GM23248 (cell line): Measurements from ENCODE around the gene CCDC121. TPM values are rescaled to one million over a fixed set of nuclear protein-coding genes. Genes with fewer than 3 reads are reported as not detected.
A peak's percentile ranks its signal among the peaks of the same experiment; 100 is the strongest.
"Not testable (repeated sequence)": the region's sequence is repeated elsewhere in the genome, so short reads cannot be mapped to it uniquely, and the experiment has no call there.

Source experiments
- DNase-seq: peaks from one replicate; pipeline ENCODE4 v3.0.0-alpha.2; 2015
- H2AFZ ChIP-seq: fragments of 200-600 bp; sonication (generic); 2 replicates; pipeline ENCODE4 v1.6.1; 2016; ENCODE audit warnings: antibody characterized with exemption
- H3F3A ChIP-seq: fragments of 200-600 bp; sonication (generic); 2 replicates; pipeline ENCODE4 v1.6.1; 2016; ENCODE audit warnings: mild to moderate bottlenecking, antibody characterized with exemption, mixed run types; ENCODE audit not compliant: insufficient read depth
- H3K27ac ChIP-seq: fragments of 200-600 bp; sonication (generic); 2 replicates; pipeline ENCODE4 v1.5.1; 2016; ENCODE audit warnings: mild to moderate bottlenecking
- H3K27me3 ChIP-seq: fragments of 200-600 bp; sonication (generic); replicated peaks from 2 replicates; pipeline ENCODE4 v1.6.1; 2016; ENCODE audit warnings: mild to moderate bottlenecking; ENCODE audit not compliant: insufficient read depth
- H3K36me3 ChIP-seq: fragments of 200-600 bp; sonication (generic); 2 replicates; pipeline ENCODE4 v1.6.1; 2016; ENCODE audit warnings: low read depth, mild to moderate bottlenecking
- H3K4me1 ChIP-seq: fragments of 200-600 bp; sonication (generic); 2 replicates; pipeline ENCODE4 v1.6.1; 2016; ENCODE audit warnings: mild to moderate bottlenecking; ENCODE audit not compliant: insufficient read depth
- H3K4me2 ChIP-seq: fragments of 200-600 bp; sonication (generic); one replicate; pipeline ENCODE4 v1.6.1; 2016; ENCODE audit warnings: mild to moderate bottlenecking; ENCODE audit not compliant: unreplicated experiment
- H3K4me3 ChIP-seq: fragments of 200-600 bp; sonication (generic); 2 replicates; pipeline ENCODE4 v1.5.1; 2016; ENCODE audit warnings: mild to moderate bottlenecking
- H3K79me2 ChIP-seq: fragments of 200-600 bp; sonication (generic); 2 replicates; pipeline ENCODE4 v1.6.1; 2016; ENCODE audit warnings: mild to moderate bottlenecking; ENCODE audit not compliant: insufficient read depth
- H3K9ac ChIP-seq: fragments of 200-600 bp; sonication (generic); 2 replicates; pipeline ENCODE4 v1.6.1; 2016; ENCODE audit warnings: mild to moderate bottlenecking
- H3K9me2 ChIP-seq: fragments of 200-600 bp; sonication (generic); 2 replicates; pipeline ENCODE4 v1.6.1; 2016; ENCODE audit warnings: mixed run types, mild to moderate bottlenecking, moderate library complexity; ENCODE audit not compliant: insufficient read depth
- H3K9me3 ChIP-seq: fragments of 200-600 bp; sonication (generic); one replicate; pipeline ENCODE4 v1.6.1; 2017; ENCODE audit warnings: low read depth
- H4K20me1 ChIP-seq: fragments of 200-600 bp; sonication (generic); 2 replicates; pipeline ENCODE4 v1.6.0; 2016; ENCODE audit not compliant: insufficient read depth
- EZH2 ChIP-seq: fragments of 200-600 bp; sonication (generic); IDR thresholded peaks from 2 replicates; pipeline ENCODE4 v1.6.1; 2018; ENCODE audit warnings: antibody characterized with exemption, mild to moderate bottlenecking; ENCODE audit not compliant: insufficient read depth, poor library complexity, severe bottlenecking
- EZH2phosphoT487 ChIP-seq: fragments of 200-600 bp; sonication (generic); IDR thresholded peaks from 2 replicates; pipeline ENCODE4 v1.6.1; 2018; ENCODE audit warnings: antibody characterized with exemption, moderate library complexity, mild to moderate bottlenecking, low read depth; ENCODE audit not compliant: insufficient read depth
- WGBS, 2 experiments: methylation state at CpG; one replicate each; pipeline ENCODE4 v1.1.6; 2015 to 2017; ENCODE audit warnings: low lambda C conversion rate in 2 of 2, low coverage in 1 of 2; ENCODE audit errors: missing lambda C conversion rate in 2 of 2; 5-methylcytosine and 5-hydroxymethylcytosine counted together
- in situ Hi-C: fragments of 300-500 bp; cut with MboI; formaldehyde crosslinking; loops from 2 replicates; pipeline ENCODE4 v1.15.0; 2020
- polyA plus RNA-seq: library from polyadenylated mRNA; unstranded; fragments of >200 nt; fragmentation: Nextera tagmentation; extraction: Ambion mirVana; gene quantifications from 2 replicates; pipeline ENCODE4 v1.2.1, GENCODE V29; 2016
- total RNA-seq: library from RNA; depleted of rRNA; stranded (reverse); fragments of >200 nt; shearing (Covaris generic); gene quantifications from 2 replicates; pipeline ENCODE4 v1.2.3, GENCODE V29; 2014

The CCDC121 gene
- total and polyA plus RNA-seq, 2 experiments from 2014 or later: 0.50 to 3.4 TPM

DNA sequence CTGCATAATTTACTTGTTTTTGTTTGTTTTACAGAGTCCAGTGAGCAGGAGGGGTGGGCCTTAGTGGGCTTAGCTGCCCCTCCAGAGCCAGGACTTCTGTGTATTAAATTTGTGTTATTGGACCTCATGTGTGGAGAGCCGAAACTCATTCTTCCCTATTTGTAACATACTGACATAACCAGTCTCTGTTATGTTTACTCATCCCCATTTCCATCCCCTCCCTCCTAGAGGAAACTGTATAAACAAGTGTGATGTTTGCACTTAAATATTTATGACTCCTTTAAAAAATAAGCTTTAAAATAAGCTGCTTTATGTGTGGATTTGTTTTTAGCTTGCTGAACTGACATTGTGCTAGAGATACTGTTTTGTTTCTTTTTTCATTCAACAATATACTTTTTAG is 32.2 kb downstream of the CCDC121 start:
- Histone ChIP-seq H3K27ac (no peak overlapping the region), H3K4me2 (no peak overlapping the region)
- TF ChIP-seq EZH2phosphoT487 (no peak), EZH2 (no peak)

DNA sequence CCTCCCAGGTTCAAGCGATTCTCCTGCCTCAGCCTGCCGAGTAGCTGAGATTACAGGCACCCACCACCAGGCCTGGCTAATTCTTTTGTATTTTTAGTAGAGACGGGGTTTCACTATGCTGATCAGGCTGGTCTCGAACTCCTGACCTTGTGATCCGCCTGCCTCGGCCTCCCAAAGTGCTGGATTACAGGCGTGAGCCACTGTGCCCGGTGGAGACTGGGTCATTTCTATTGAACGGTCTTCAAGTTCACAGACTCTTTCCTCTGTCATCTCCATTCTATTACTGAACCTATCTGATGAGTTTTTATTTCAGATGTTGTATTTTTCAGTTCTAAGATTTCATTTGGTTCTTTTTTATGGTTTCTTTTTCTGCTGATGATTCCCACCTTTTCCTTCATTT is 33.4 kb downstream of the CCDC121 start:
- H3K9me3 ChIP-seq, in situ Hi-C loops, H3K27ac ChIP-seq, H3K36me3 ChIP-seq, H3F3A ChIP-seq, H3K9ac ChIP-seq, H3K4me3 ChIP-seq, H3K4me2 ChIP-seq, H4K20me1 ChIP-seq, H2AFZ ChIP-seq, H3K9me2 ChIP-seq, H3K27me3 ChIP-seq, DNase-seq, H3K4me1 ChIP-seq: not testable (repeated sequence)
- peaks cover 100% of the 10 kb centered on the region for H3K79me2 ChIP-seq
- 95 to 99% methylated on average over 7 to 9 of the region's 9 CpGs for WGBS, 2 experiments

More for the DNA sequence above, 32.2 kb downstream of the CCDC121 start:
- H2AFZ ChIP-seq: no peak overlapping the region
- 0 out of 2 replicates have a peak, but pooled peaks cover 13% of the 10 kb centered on the region for H3K36me3 ChIP-seq
- H3K9ac ChIP-seq: no peak overlapping the region
- H4K20me1 ChIP-seq: 0 out of 2 replicates have a peak, but pooled peaks cover 6% of the 10 kb centered on the region
- peak; percentile 44 for DNase-seq
- no peaks in the 10 kb centered on the region for H3K9me2 ChIP-seq
- no peaks in the 10 kb centered on the region for H3K9me3 ChIP-seq
- no peaks in the 10 kb centered on the region for H3K27me3 ChIP-seq
- H3K4me3 ChIP-seq: no peak overlapping the region
- in situ Hi-C loops: no loop called here
- H3K79me2 ChIP-seq: peaks cover 100% of the 10 kb centered on the region
- H3K4me1 ChIP-seq: 0 out of 2 replicates have a peak, but pooled peaks cover 3% of the 10 kb centered on the region
- 0 out of 2 replicates have a peak, but pooled peaks cover 8% of the 10 kb centered on the region for H3F3A ChIP-seq
- 92 to 96% methylated on average over 1 of the region's 1 CpG for WGBS, 2 experiments

DNA sequence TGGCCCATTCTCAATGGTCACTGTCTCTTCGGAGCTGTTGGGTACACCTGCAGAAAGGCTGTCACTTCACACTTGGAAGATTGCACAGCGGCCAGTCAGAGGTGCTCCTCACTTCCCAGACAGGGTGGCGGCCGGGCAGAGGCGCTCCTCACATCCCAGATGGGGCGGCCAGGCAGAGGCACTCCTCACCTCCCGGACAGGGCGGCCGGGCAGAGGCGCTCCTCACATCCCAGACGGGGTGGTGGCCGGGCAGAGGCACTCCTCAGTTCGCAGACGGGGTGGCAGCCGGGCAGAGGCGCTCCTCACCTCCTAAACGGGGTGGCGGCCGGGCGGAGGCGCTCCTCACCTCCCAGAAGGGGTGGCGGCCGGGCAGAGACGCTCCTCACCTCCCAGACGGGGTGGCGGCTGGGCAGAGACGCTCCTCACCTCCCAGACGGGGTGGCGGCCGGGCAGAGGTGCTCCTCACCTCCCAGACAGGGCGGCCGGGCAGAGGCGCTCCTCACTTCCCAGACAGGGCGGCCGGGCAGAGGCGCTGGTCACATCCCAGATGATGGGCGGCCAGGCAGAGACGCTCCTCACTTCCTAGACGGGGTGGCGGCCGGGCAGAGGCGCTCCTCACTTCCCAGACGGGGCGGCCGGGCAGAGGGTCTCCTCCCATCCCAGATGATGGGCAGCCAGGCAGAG is 34.6 kb downstream of the CCDC121 start:
- H3K4me3 ChIP-seq, in situ Hi-C loops, H3K9me3 ChIP-seq, H3K9me2 ChIP-seq, H3F3A ChIP-seq, H4K20me1 ChIP-seq, DNase-seq, H2AFZ ChIP-seq, H3K27ac ChIP-seq, H3K4me2 ChIP-seq, H3K9ac ChIP-seq, H3K27me3 ChIP-seq, H3K4me1 ChIP-seq, H3K36me3 ChIP-seq: not testable (repeated sequence)
- WGBS, 2 experiments: 98 to 100% methylated on average over 2 to 45 of the region's 45 CpGs
- H3K79me2 ChIP-seq: peaks cover 100% of the 10 kb centered on the region

DNA sequence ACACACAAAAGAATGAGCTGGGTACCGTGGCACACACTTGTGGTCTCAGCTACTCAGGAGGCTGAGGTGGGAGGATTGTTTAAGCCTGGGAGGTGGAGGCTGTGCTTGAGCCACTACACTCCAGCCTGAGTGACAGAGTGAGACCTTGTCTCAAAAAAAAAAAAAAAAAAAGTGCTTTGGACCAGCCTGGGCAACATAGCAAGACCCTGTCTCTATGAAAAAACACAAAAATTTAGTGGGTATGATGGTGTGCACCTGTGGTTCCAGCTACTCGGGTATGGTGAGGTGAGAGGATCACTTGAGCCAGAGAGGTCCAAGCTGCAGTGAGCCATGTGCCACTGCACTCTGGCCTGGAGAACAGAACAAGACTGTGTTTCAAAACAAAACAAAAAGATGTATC is 35.6 kb downstream of the CCDC121 start:
- Histone ChIP-seq H3K4me2 (no peak overlapping the region), H4K20me1 (0 out of 2 replicates have a peak, but pooled peaks cover 6% of the 10 kb centered on the region), H3K36me3 (no peaks in the 10 kb centered on the region), H3K27me3 (no peaks in the 10 kb centered on the region), H3K9ac (no peak overlapping the region), H3K4me3 (no peak overlapping the region), H2AFZ (no peak overlapping the region), H3K79me2 (peaks cover 100% of the 10 kb centered on the region), H3K9me3 (no peaks in the 10 kb centered on the region), H3K9me2 (no peaks in the 10 kb centered on the region), H3K4me1 (0 out of 2 replicates have a peak, but pooled peaks cover 3% of the 10 kb centered on the region), H3K27ac (no peak overlapping the region), H3F3A (0 out of 2 replicates have a peak, but pooled peaks cover 8% of the 10 kb centered on the region)
- 79 to 94% methylated on average over 1 to 2 of the region's 2 CpGs for WGBS, 2 experiments
- TF ChIP-seq EZH2: no peak
- TF ChIP-seq EZH2phosphoT487: no peak
- no peak for DNase-seq
- in situ Hi-C loops: no loop called here

DNA sequence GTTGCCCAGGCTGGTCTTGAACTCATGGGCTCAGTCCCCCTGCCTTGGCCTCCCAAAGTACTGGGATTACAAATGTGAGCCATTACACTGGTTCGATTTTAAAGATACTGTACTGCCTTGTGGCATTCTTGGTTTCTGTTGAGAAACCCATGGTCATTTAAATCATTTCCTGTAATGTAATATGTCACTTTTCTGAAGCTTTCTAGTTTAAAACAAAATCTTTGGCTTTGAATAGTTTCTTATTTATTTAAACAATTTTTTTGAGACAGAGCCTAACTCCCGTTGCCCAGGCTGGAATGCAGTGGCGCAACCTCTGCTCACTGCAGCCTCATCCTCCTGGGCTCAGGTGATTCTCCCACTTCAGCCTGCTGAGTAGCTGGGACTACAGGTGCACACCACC is 37.1 kb downstream of the CCDC121 start:
- Histone ChIP-seq H3K36me3 (no peaks in the 10 kb centered on the region), H2AFZ (no peak overlapping the region), H3K79me2 (peaks cover 100% of the 10 kb centered on the region), H3K4me3 (no peak overlapping the region), H4K20me1 (0 out of 2 replicates have a peak, but pooled peaks cover 6% of the 10 kb centered on the region), H3K9me2 (no peaks in the 10 kb centered on the region), H3K4me2 (no peak overlapping the region), H3K27ac (no peak overlapping the region), H3K9me3 (no peaks in the 10 kb centered on the region), H3K9ac (no peak overlapping the region), H3K27me3 (no peaks in the 10 kb centered on the region), H3F3A (peaks cover 8% of the 10 kb centered on the region; the same call in 1 of the 2 replicates), H3K4me1 (0 out of 2 replicates have a peak, but pooled peaks cover 1% of the 10 kb centered on the region)
- no peak for TF ChIP-seq EZH2
- no peak for TF ChIP-seq EZH2phosphoT487
- 92 to 95% methylated on average over 3 of the region's 3 CpGs for WGBS, 2 experiments
- in situ Hi-C loops: no loop called here
- DNase-seq: no peak
